DOHH2 (cell line): ENCODE results near the gene DOLK.

Experiments
- H3F3A ChIP-seq: fragments of 200-600 bp; sonication (generic), shearing (Covaris generic); 2 replicates; pipeline ENCODE4 v1.6.0; 2016; ENCODE audit warnings: antibody characterized with exemption, mild to moderate bottlenecking; ENCODE audit not compliant: control insufficient read depth, insufficient read depth
- H3K27ac ChIP-seq: fragments of 200-600 bp; sonication (generic); 2 replicates; pipeline ENCODE4 v1.5.1; 2014; ENCODE audit warnings: low read depth, mild to moderate bottlenecking, low read length, moderate library complexity
- H3K27me3 ChIP-seq: fragments of 200-600 bp; sonication (generic); 2 replicates; pipeline ENCODE4 v1.6.1; 2014; ENCODE audit warnings: mild to moderate bottlenecking, low read length, mixed read lengths; ENCODE audit not compliant: control insufficient read depth
- H3K36me3 ChIP-seq: fragments of 200-600 bp; sonication (generic); 2 replicates; pipeline ENCODE4 v1.6.1; 2014; ENCODE audit warnings: mild to moderate bottlenecking, low read length, moderate library complexity, mixed read lengths; ENCODE audit not compliant: control insufficient read depth
- H3K4me1 ChIP-seq: fragments of 200-600 bp; sonication (generic); 2 replicates; pipeline ENCODE4 v1.6.1; 2014; ENCODE audit warnings: mild to moderate bottlenecking, low read length, mixed read lengths; ENCODE audit not compliant: control insufficient read depth
- H3K4me2 ChIP-seq: fragments of 200-600 bp; sonication (generic); 2 replicates; pipeline ENCODE4 v1.6.0; 2014; ENCODE audit warnings: mild to moderate bottlenecking, low read length, moderate library complexity
- H3K4me3 ChIP-seq: fragments of 200-600 bp; sonication (generic); 2 replicates; pipeline ENCODE4 v1.5.1; 2014; ENCODE audit warnings: mild to moderate bottlenecking, low read length, mixed read lengths
- H3K79me2 ChIP-seq: fragments of 200-600 bp; sonication (generic); 2 replicates; pipeline ENCODE4 v1.6.1; 2014; ENCODE audit warnings: mild to moderate bottlenecking, low read length, mixed read lengths; ENCODE audit not compliant: control insufficient read depth
- H3K9me2 ChIP-seq: fragments of 200-600 bp; sonication (generic); replicated peaks from 2 replicates; pipeline ENCODE4 v1.6.1; 2014; ENCODE audit warnings: mild to moderate bottlenecking, low read length, mixed read lengths; ENCODE audit not compliant: control insufficient read depth
- H3K9me3 ChIP-seq: fragments of 200-600 bp; sonication (generic); 2 replicates; pipeline ENCODE4 v1.6.1; 2014; ENCODE audit warnings: antibody characterized with exemption, low read length, mixed read lengths; ENCODE audit not compliant: control insufficient read depth, insufficient read depth
- H4K20me1 ChIP-seq: fragments of 200-600 bp; sonication (generic); 2 replicates; pipeline ENCODE4 v1.6.0; 2014; ENCODE audit warnings: low read depth, mild to moderate bottlenecking, antibody characterized with exemption, low read length, moderate library complexity; ENCODE audit not compliant: control insufficient read depth, insufficient read depth
- CTCF ChIP-seq: fragments of 200-600 bp; sonication (generic); IDR thresholded peaks from one replicate; pipeline ENCODE4 v1.5.1; 2014; ENCODE audit warnings: antibody characterized with exemption, mild to moderate bottlenecking, low read depth, low read length; ENCODE audit not compliant: poor library complexity, severe bottlenecking
- EZH2phosphoT487 ChIP-seq: fragments of 200-600 bp; sonication (generic); IDR thresholded peaks from 2 replicates; pipeline ENCODE4 v1.6.1; 2017; ENCODE audit warnings: borderline replicate concordance, mild to moderate bottlenecking, antibody characterized with exemption, low read length, moderate library complexity, mixed read lengths

DOLK gene

GRCh38 chr9:128918921-128919320 is 28.5 kb downstream of the DOLK start:
- H3K9me2 ChIP-seq, result no peaks in the 10 kb centered on the region
- no peaks in the 10 kb centered on the region for H4K20me1 ChIP-seq
- no peak overlapping the region for H3K4me3 ChIP-seq
- peaks cover 5% of the 10 kb centered on the region; the same call in 1 of the 2 replicates for H3F3A ChIP-seq
- peaks cover 20% of the 10 kb centered on the region for H3K36me3 ChIP-seq
- TF ChIP-seq CTCF (no peak), EZH2phosphoT487 (no peak)
- no peak overlapping the region for H3K27ac ChIP-seq
- no peak overlapping the region for H3K4me2 ChIP-seq
- H3K27me3 ChIP-seq, result no peaks in the 10 kb centered on the region
- peaks cover 17% of the 10 kb centered on the region for H3K4me1 ChIP-seq
- H3K9me3 ChIP-seq, result no peaks in the 10 kb centered on the region
- H3K79me2 ChIP-seq, result peaks cover 6% of the 10 kb centered on the region; the same call in 1 of the 2 replicates

- no peak overlapping the region for H3K4me3 ChIP-seq
- no peak overlapping the region for H3K4me2 ChIP-seq
- no peaks in the 10 kb centered on the region for H3K9me2 ChIP-seq
- H3F3A ChIP-seq, result peaks cover 5% of the 10 kb centered on the region; the same call in 1 of the 2 replicates
- peaks cover 11% of the 10 kb centered on the region for H3K79me2 ChIP-seq
- no peaks in the 10 kb centered on the region for H3K9me3 ChIP-seq
- TF ChIP-seq CTCF (no peak), EZH2phosphoT487 (no peak)
- H3K27me3 ChIP-seq, result no peaks in the 10 kb centered on the region
- H3K36me3 ChIP-seq, result peaks cover 20% of the 10 kb centered on the region
- no peaks in the 10 kb centered on the region for H4K20me1 ChIP-seq
- peaks cover 12% of the 10 kb centered on the region for H3K4me1 ChIP-seq
- H3K27ac ChIP-seq, result no peak overlapping the region
These were observed 30.1 kb downstream of the DOLK start for GRCh38 chr9:128917151-128917849.

- Histone ChIP-seq H3K4me1 (peaks cover 12% of the 10 kb centered on the region), H3K4me2 (no peak overlapping the region), H3F3A (peaks cover 5% of the 10 kb centered on the region; the same call in 1 of the 2 replicates), H3K27ac (no peak overlapping the region), H3K36me3 (peaks cover 18% of the 10 kb centered on the region), H4K20me1 (no peaks in the 10 kb centered on the region), H3K79me2 (peaks cover 14% of the 10 kb centered on the region), H3K9me2 (no peaks in the 10 kb centered on the region), H3K4me3 (no peak overlapping the region), H3K9me3 (no peaks in the 10 kb centered on the region), H3K27me3 (no peaks in the 10 kb centered on the region)
- TF ChIP-seq EZH2phosphoT487, result no peak
- TF ChIP-seq CTCF, result no peak
These were observed 30.7 kb downstream of the DOLK start for GRCh38 chr9:128916745-128917144.
